NCI-H1092 treated with DMSO at 0.1 percent for 48 hours (cell line): Measurements from ENCODE around the gene HOXA11.

ENCODE experiments used
- DNase-seq: peaks from one replicate; lab custom pipeline; 2025; lab: John Stamatoyannopoulos, UW

The HOXA11 gene

DNA sequence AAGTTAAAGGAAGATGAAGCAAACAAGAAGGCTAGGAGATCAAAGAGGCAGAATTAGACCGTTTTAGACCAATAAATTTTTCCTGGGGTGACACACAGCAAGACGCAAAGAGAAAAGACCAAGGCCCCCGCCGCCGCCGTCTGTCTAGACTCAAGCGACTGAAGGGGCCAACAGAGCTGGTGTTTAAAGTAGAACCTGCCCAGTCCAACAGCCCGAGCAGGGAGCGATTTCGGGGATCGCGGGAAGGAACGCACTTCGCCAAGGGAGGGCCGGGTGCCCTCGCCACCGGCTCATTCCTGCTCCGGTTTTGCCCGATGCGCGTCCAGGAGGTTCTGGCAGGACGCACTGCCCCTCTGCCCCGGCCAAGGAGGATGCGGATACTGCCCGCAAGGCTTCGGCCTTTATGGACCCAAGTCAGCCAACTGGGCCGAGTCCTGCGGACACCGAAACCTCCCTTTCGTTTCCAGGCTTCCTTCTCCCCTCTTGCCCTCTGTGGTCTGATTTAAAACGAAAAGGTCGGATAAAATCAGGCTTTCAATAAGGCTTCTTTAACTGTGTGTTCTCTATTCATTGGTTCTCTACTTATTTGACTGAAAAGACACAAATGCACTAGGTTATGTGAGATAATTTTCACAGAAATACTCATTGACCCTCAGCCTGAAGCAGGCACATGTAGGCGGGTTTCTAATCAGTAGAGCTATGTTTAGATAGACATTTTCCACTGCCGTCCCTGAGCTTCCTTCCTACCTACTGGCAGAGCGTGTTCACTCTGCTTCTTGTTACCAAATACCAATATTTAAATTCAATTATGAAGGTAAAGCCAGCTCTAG lies 26.4 kb downstream of the HOXA11 start:
- DNase-seq = no peak

DNA sequence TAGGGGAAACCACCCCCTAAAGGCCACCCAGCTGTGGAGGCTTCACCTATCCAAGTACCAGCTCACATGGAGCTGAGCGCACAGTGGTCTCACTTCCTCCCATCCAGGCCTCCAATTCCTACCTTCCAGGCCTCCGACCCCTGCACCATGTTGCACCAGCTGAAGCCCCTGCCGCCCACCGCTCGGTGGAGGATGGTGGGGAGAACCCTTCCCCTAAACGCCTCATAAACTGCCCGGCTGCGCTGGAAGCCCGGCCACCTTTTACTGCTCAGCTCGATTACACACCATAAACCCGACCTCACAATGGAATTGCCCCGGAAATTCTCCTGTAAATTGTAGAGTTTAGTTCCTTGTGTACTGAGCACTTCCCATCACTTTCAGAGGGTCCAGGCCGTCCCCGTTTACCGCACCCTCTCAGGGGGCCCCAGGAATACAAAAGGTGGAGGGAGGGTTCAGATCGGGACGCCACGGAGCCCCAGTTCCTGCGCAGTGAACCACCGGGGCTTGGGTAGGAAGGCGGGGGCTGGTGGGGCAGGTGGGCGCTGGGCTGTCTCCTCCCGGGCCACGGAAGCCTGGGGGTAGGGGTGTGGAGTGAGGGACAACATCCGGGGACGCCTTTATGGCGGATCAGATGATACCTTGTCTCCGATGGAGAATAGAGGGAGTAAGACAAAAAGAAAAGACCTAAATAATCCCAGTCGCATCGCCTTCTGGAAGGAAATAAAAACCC lies 27.2 kb downstream of the HOXA11 start:
- DNase-seq = no peak

DNA sequence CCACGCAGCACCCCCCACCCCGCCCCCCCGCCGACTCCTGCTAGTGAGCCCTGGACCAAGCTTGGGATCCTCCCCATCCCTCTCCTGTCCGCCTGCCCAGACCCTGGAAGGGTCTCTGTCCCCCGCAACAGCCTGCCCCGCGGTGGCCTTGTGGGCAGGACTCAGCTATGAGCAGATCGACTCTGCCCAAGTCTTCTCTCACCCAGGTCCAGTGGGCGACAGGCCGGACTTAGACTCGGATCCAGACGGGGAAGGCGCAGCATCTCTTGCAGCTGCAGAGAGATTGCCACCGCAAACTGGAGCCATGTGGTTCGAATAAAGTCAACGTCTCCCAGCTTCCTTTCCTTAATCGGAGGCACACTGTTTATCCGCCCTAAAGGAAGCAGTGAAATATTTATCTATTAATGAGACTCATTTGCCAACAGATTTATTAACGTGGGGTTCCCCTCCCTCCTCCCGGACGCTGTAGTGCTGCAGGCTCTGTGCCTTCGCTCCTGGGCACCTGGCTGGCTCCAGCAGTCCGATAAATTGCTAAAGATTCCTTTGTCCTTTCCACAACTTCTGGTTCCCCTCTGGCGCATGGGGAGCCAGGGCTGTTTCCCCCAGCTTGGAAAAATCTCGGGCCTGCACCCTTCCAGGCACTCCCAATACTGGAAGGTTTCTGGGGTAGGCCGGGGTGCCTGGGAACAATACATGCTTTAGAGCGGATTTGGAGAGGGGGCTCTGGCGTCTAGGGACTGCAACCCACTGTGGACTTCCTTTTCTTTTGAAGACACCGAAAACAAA lies 27.9 kb downstream of the HOXA11 start:
- DNase-seq = no peak

DNA sequence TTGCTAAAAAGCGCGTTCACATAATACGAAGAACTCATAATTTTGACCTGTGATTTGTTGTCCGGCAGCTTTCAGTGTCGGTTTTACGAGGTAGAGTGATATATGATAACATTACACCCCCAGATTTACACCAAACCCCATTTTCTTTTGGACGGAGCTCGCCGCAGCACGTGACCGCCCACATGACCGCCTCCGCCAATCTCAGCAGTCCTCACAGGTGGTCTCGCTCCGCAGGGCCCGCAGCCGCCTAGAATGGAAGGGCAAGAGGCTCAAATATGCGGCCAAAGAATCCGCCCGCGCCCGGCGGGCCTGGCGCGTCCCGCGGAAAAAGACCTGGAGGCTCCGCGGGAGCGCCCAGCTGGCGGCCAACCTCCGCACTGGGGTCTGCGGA lies 28.5 kb downstream of the HOXA11 start, which contains the start of gene HOXA7:
TSS of gene HOXA7 (minus strand) at position 168 of the 391 bp plus-strand sequence. CDS start at position 38, 130 bp downstream.
- DNase-seq = no peak

DNA sequence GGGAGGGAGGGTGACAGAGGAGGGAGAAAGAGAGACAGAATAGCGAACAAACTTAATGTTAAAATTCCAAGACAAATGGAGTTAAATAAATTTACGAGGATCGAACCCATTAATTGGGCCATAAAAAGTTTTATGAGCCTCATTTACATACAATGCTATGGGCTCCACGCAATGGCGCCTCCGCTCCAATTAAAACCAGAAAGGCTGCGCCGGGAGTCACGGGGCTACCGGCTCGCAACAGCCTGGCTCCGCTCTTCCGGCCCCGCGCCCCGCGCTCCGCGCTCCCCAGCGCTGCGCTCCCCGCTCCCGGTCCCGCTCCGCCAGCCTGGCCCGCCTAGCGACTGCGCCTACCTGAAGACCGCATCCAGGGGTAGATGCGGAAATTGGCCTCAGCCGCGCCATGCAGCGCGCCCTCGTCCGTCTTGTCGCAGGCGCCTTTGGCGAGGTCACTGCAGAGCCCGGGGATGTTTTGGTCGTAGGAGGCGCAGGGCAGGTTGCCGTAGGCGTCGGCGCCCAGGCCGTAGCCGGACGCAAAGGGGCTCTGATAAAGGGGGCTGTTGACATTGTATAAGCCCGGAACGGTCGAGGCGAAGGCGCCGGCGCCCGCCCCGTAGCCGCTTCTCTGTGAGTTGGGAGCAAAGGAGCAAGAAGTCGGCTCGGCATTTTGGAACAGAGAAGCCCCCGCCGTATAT lies 29.1 kb downstream of the HOXA11 start:
- no peak for DNase-seq

DNA sequence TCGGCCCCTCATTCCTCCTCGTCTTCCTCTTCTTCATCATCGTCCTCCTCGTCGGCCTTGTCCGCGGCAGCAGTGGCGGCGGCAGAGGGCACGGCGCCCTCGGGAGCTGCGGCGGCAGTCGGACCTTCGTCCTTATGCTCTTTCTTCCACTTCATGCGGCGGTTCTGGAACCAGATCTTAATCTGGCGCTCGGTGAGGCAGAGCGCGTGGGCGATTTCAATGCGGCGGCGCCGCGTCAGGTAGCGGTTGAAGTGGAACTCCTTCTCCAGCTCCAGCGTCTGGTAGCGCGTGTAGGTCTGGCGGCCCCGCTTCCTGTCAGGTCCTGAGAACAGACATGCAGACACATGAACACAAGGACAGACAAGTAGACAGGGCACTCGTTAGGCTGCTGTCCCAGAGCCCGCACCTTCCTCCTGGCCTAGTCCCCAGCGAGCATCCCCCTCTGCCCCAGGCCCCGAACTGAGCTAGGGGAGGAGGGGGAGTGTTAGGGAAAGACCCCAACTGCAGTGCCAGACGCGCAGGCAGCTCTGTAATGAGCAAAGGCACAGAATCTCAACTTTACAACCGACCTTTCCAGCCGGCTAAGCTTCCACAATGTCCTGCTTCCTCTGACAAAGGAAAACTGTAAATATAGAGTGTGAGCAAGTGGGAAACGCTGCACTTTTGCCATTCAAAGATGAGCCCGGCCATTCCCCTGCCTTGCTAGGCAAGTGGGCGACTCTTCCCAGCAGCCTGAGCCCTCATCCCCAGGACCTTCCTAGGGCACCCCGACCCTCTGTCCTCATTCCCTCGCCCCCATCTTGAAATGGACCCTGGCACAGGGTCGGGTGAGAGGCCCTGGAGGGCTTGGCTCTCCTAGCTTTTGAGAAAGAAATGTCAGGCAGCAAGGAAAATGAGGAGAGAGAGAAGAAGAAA lies 29.9 kb downstream of the HOXA11 start:
- DNase-seq = no peak

DNA sequence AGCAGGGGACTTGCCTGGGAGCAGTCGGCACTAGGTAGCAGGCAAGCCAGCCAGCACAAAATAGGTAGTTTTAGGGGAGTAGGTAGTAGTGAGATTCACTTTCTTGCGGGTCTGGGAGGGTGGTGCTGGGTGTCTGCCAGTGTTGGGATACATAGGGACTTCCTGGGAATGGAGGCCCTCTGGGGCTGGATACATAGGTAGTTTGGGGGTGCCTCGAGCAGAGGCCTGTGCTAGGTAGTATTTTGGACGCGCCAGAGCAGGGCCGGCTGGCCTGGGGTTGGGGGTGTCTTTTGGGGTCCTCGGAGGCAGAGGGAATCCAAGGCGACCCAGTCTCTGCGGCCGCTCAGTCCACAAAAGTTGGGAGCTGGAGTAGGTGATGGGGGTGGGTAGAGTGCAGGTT lies 30.7 kb downstream of the HOXA11 start:
- DNase-seq = no peak

DNA sequence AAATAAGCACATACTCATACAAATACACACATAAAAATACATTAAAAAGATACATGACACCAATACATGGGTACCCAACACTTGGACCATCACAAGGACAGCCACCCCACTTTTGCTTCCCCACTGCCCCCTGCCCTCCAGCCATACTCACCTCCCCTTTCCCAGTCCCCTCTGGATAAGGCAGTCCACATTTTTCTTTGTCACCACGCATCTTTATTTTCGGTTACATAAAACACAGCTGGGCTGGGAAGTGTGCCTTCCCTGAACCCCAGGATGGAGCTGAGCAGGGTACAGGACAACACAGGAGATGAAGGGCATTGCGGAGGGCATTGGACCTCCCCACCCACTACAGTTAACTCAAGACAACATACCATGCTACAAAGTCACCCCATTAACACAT lies 31.5 kb downstream of the HOXA11 start:
- DNase-seq = no peak

DNA sequence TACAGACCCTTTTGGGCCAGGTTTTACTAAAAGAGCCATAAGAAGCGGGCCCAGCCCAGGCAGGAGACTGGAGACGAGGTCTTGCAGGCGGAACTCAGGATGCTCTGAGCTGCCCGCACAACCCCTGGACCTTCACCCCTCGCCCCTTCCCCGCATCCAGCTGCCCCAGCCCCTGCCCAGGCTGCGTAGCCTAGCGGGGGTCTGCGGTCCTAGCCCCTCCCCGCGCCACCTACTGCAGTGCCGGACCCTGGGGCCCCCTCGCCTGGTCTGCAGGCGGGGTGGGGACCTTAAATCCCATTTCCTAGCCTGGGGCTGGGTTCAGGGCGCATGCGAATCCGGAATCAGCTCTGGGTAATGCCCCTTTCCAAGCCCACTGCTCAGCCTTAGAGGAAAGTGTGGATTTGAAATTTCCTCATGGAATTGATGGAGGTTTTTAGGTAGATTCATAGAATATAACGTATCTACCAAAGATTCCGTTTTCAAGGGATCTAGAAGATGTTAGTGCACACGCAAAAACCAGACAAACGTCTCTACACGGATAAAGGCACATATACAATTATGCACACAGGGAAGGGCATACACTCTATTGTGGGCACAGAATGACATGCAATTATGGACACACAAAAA lies 32.1 kb downstream of the HOXA11 start:
- no peak for DNase-seq

DNA sequence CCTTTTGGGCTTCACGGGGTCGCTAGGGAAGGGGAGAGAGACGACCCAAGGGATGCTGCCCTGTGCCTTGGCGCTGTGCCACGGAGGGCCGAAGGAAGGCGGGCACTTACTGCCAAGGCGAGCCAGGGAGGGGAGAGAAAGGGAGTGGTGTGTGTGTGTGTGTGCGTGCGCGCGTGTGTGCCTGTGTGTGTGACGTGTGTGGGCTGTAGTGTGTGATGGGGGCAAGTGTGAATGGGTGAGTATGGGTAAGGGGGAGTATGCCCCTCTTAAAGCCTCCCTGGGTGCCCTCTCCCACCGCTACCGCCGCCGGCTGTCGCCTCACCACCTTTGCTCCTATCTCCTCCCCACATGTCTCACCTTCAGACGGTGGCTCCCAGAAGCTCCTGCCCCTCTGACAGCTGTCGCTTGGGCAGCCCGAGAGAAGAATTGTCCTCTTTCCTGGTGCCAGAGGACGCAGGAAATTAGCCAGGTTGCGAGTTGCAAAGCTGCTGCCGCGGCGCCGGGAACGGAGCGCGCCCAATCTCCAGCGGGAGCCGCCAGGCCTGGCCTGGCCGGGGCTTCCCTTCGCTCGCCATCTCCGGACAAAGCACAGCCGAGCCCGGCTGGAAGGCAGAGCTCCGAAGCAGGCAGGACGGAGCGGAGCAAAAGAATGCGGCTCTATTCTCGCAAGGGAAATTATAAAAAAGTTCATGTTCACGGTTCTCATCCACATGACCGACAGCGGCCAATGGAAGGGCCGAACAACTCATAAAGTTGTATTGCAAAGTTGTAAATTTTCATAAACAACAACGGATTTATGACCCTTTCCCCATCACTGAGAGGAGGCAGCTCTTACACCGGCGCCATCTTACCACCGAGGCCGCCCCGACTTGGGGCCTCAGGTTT lies 32.9 kb downstream of the HOXA11 start, which contains the start of gene HOXA3:
TSS of gene HOXA3 (minus strand) at position 653 of the 885 bp plus-strand sequence. CDS start 41,943 bp downstream, outside the sequence.
- no peak for DNase-seq

DNA sequence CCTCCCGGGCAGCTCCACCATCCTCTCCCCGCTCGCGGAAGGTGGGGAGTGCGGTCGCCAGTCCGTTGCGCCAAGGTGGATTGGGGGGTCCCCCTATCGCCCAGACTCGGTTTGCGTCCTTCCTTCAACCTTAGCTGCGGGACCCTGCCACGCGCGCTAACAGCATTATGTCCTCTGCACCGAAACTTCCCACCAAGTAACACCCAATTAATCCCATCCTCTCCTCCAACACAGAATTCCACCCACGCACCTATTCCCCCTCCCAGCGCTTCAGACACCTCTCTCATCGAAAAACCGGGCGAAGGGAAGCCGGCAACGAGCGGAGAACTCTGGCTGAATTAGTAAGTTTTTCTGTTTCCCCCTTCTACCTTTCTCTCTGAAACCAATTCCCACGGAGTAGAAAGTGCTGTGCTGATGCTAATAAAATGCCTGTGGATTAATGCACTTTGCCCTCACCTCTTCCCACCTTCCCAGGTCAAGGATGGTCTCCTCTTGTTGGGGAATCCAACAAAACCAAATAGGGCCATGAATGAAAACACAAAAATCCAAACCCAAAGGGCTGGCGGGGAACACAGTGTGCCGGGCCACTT lies 33.6 kb downstream of the HOXA11 start:
- DNase-seq = no peak

DNA sequence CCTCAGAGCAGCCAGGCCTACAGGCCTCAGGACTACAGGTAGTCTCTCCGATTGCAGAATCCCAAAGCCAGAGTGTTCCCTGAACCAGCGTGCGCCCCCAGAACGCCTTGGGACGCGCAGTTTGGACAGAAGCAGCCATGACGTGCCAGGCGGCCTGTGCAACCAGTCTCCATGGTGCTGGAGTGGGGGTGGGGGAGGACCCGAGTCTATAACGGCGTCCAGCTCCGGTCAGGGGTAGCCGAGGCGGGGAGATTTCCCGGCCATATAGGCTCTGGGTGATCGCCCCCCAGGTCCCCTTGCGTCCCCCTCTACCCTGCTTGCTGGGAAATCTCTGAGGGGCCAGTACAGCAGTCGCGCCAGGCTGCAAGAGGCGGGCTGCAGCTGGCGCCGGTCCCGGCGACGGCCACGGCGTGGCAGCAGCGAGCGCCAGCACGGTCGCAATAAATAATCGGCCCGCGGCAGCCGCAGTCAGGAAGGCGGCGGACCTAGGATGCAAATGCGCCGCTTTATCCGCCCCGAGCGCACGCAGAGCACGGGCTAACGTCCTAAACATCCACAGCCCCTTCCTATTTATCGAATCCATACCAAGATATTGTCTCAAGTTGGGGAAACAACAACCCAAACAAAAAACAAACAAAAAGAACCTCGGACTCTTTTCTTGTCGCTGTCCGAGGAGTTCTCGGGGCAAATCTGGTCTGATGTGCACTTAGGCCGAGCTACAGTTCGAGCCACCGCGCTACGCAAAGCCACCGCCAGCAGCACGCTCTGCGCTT lies 34.3 kb downstream of the HOXA11 start:
- DNase-seq = no peak

DNA sequence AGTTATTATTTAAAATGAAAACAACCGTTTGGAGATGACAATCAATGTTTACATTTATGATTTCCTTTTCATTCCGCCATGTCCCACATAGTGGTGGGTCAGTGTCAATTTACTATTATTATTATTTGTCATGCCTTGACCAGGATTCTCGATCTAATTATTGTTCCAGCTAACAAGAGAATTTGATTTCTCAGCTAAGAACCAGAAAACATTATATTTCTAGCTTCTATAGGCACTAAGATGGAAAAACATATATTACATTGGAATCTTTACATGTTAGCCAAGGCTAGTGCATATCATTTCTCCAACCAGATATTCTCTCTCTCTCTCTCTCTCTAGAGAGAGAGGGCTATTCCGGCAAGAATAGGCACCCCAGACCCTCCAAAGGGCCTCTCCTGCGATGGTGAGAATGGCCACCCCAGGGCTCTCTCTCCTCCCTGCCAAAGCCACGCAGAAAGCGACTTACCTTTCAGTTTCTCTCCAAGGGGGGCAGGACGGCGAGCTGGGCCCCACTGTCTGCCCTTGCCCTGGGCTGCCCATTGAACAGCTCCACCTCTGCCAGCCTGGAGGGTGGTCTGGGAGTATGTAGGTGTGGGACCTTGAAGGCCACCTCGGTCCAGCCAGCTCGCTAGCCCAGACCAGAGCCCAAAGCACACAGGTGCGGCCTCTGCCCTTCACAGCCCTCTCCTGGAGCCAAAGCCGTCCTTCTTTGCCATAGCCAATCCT lies 35.0 kb downstream of the HOXA11 start:
- DNase-seq = no peak

DNA sequence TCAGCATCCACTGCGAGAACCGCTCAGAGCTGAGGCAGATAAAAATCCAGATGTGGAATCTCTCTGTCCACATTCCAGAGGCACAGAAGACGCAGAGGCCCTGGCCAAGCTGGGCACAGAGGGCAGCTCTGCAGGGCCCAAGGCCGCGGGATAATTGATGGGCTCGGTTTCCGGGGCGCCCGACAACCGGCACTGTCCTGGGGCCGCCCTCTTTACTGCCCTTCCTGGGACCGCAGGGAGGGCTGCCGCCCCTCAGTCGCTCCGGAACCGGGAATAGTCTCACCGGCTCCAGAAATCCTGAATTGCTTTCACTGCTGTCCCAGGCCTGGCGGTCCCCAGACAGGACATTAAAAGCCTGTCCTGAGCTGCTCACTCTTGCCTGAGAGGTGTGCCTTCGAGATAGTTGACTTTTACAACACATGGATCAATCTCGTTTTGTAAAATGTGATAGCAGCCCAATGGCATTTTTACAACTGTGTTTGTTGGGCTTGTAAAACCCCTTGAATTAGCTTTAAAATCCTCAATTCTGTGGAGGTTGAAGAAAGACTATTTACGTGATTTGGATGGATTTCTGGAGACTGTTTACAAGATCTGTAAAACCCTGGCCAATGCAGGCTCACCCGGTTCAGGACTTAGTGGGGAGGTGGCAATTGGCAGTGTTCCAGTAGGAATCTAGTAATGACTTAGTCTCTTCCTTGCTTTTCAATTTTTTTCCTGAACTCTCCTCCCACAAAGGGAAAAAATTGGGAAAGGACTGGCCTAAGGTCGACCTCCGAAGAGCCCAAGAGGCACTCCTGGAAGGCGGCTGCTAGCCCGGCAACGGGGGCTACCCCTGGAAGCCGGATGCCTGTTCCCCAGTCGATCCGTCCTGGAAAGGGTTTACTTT lies 36.0 kb downstream of the HOXA11 start:
- no peak for DNase-seq

DNA sequence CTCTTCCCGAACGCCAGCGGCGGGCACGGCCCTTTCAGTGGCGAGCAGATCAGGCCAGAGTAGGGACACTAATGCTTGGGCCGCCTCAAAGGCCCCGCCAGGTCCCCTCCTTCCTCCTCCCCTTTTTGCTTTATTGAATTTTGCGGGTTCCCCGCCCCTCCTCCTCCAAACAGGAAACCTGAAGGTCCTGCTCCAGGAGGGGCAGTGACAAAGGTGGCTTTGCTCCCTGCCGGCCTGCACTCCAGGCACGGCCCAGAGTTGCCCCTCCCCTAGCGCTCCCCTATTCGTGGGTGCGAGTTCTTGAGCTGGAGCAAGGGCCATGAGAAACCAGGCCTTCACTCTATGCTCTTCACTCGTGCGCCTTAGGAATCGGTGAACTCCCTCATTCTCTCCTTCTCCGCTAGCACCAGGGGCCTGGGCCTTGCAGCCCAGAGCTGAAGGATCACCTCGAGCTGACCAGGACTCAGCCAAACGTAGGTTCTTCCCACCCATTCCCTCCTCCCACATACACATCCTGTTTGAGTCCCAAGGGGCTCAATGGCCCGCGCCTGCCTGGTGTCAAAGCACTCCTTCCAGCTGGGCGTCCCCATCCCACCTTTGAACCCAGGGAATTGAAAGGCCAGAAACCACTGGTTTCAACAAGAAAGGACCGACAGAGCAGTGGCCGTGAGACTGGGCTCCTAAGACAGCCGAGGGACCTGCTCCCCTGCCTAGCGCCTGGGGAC lies 36.8 kb downstream of the HOXA11 start:
- DNase-seq = no peak
